HG03039 (cell line): ENCODE data around the gene C1orf226.
"Not testable (repeated sequence)": the region's sequence is repeated elsewhere in the genome, so short reads cannot be mapped to it uniquely, and the experiment has no call there.

Experiments used
- ATAC-seq: cut with Tn5 transposase; IDR thresholded peaks from one replicate; pipeline ENCODE4 v1.9.1; 2021; ENCODE audit warnings: mild to moderate bottlenecking, moderate library complexity; ENCODE audit not compliant: unreplicated experiment

C1orf226 gene, protein sequence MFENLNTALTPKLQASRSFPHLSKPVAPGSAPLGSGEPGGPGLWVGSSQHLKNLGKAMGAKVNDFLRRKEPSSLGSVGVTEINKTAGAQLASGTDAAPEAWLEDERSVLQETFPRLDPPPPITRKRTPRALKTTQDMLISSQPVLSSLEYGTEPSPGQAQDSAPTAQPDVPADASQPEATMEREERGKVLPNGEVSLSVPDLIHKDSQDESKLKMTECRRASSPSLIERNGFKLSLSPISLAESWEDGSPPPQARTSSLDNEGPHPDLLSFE

DNA sequence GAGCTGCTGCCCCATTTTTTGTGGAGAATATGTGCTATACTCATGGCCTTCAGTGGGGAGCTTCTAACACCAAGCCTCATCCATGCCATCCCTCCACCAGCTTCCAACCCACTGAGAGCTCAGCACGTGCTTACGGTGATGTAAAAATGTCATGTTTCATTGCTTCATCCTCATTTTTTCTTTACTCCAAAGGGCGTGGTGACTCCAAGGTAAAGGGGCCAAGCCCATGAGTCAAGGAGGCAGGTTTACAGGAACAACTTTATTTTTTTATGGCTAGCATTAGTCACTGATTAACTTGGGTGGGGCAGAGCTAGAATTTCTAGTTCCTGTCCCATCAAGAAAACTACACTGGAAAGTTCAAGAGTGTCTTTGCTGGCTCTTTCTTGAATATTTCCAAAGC, at the start of gene C1orf226:
Gene C1orf226, plus strand, starts transcription at position 346 of the 400 bp plus-strand sequence. CDS start 174 bp downstream, outside the sequence.
- no peak for ATAC-seq

- ATAC-seq: no peak
Observed at GRCh38 chr1:162333991-162334390, 47.5 kb upstream of the C1orf226 start.

DNA sequence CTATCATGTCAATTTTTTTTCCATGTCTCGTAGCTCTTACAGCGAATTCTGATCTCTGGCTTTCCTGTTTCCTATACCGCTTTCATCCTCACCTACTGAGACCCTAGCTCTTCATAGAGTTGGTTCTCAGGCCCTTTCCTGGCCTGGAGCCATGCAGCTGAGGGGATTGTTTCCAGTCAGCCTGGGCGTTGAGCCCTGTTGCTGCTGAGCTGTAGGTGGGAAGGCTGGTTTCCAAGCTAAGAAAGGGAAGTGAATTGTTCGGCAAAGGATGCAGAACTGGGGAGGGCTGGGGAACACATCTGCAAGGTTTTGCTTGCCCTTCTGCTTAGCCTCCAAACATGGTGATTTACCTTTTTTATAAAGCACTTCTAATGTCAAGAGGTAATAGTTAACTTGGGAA, 46.4 kb upstream of the C1orf226 start:
- no peak for ATAC-seq

DNA sequence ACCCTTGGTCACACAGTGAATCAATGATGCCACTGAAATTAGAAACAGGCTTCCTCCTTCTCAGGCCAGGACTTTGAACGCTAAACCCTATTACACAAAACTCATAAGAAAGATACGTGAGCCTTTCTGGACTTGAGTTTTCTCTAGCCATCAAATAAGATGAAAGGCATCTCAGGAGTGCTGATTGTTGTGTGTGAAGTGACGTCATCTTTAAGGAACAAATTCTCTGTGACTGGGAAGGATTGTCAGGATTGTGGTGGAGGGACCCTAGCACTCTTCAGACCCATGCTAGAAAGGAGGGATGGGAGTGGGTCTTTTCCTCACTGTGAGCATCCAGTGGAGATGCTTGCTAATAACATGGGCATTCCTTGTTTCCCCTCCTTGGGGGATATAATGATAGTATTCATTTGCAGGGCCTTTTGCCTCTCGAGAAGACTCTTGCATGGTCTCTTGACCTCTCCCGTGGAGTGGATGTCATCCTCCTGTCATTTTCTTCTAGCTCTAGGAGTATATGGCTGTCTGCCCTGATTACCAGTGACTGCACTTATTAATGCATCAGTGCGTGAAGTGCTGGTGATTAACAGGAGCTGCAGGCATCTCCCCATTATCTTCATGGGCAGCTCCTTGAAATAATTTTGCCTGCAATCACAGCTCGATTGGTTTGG, 44.8 kb upstream of the C1orf226 start:
- ATAC-seq: no peak

GRCh38 chr1:162342452-162342983, 39.0 kb upstream of the C1orf226 start:
- ATAC-seq: no peak

GRCh38 chr1:162343470-162343869, 38.1 kb upstream of the C1orf226 start:
- no peak for ATAC-seq

GRCh38 chr1:162347281-162347680, 34.2 kb upstream of the C1orf226 start:
- no peak for ATAC-seq

GRCh38 chr1:162349635-162350330, 31.7 kb upstream of the C1orf226 start:
- no peak for ATAC-seq

GRCh38 chr1:162351246-162351842, 30.2 kb upstream of the C1orf226 start:
- ATAC-seq: no peak

DNA sequence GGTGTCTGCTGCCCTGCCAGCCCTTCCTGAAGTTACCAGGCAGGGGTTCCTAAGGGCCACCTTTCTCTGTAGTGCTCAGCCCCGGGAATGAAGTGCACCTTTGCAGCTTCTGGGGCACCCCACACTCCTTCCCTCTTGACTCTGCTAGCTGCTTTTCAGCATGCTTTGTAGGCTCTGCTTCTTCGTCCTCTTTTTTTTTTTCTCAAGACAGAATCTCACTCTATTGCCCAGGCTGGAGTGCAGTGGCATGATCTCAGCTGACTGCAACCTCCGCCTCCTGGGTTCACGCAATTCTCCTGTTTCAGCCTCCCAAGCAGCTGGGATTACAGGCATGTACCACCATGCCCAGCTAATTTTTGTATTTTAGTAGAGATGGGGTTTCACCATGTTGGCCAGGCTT, 29.7 kb upstream of the C1orf226 start:
- ATAC-seq: not testable (repeated sequence)

GRCh38 chr1:162353078-162353477, 28.4 kb upstream of the C1orf226 start:
- no peak for ATAC-seq

- no peak for ATAC-seq
Observed at GRCh38 chr1:162353702-162354101, 27.8 kb upstream of the C1orf226 start.

- no peak for ATAC-seq
Observed at GRCh38 chr1:162357681-162358266, 23.8 kb upstream of the C1orf226 start.

GRCh38 chr1:162358928-162359327, 22.6 kb upstream of the C1orf226 start:
- ATAC-seq: no peak

GRCh38 chr1:162359523-162360236, 21.8 kb upstream of the C1orf226 start:
- ATAC-seq: no peak

GRCh38 chr1:162360237-162360873, 21.2 kb upstream of the C1orf226 start:
- no peak for ATAC-seq

- ATAC-seq: no peak
Observed at GRCh38 chr1:162360874-162361260, 20.7 kb upstream of the C1orf226 start.

DNA sequence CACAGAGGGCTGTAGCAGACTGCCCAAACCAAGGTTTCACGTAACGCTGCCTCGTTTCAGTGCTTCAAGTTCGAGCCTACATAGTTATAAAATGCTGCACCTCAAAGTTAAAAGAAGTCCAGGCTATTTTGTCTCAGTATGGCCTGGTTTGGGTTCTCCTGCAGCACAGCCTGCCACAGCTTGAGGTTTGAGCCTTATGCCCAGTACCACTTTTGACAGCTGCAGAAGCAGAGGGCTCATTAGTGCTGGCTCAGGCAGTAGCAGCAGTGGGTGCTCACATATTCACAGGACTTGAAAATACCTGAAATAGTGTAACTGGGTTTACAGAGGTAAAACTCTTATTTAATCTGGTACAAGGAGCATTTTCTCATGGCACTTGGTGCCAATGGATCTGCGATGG, 20.2 kb upstream of the C1orf226 start:
- no peak for ATAC-seq

GRCh38 chr1:162363823-162364222, 17.7 kb upstream of the C1orf226 start:
- no peak for ATAC-seq

- ATAC-seq: no peak
Observed at GRCh38 chr1:162364498-162364897, 17.0 kb upstream of the C1orf226 start.
